Measurements from ENCODE around the gene AIMP1.

DNA sequence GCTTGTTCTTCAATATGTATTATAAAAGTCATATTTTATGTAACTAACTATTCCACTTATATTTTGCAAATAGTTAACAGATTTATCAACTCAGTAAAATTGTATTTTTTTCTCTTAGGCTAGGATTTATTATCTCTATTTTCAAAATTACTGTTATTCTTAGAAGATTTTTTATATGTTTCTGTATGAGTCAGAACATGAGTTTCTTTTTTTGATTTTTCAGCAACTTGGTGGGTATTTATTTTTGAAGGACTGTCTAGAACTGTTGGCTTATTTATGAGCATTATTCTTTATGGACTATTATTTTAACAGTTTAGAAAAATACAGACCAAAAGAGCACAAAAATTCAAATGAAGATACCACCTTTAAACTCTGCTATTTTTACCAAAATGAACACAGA is 6.8 kb downstream of the AIMP1 start:
- TF ChIP-seq, protein P1, sequence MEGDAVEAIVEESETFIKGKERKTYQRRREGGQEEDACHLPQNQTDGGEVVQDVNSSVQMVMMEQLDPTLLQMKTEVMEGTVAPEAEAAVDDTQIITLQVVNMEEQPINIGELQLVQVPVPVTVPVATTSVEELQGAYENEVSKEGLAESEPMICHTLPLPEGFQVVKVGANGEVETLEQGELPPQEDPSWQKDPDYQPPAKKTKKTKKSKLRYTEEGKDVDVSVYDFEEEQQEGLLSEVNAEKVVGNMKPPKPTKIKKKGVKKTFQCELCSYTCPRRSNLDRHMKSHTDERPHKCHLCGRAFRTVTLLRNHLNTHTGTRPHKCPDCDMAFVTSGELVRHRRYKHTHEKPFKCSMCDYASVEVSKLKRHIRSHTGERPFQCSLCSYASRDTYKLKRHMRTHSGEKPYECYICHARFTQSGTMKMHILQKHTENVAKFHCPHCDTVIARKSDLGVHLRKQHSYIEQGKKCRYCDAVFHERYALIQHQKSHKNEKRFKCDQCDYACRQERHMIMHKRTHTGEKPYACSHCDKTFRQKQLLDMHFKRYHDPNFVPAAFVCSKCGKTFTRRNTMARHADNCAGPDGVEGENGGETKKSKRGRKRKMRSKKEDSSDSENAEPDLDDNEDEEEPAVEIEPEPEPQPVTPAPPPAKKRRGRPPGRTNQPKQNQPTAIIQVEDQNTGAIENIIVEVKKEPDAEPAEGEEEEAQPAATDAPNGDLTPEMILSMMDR (IDR thresholded peaks at IDR 0.05), result no peak
- no peak for TF ChIP-seq POLR2A (IDR thresholded peaks at IDR 0.05)
